Endothelial cell of umbilical vein (primary cell): ENCODE measurements around the gene SIGMAR1. TPM values are rescaled to one million over a fixed set of nuclear protein-coding genes. Genes with fewer than 3 reads are reported as not detected.

Experiments used
- BruUV-seq: library from RNA; stranded (reverse); fragments of 400-500 nt; replicated peaks from 2 replicates; lab custom pipeline; 2021; lab: Mats Ljungman, UMichigan
- CTCF ChIA-PET: fragments of 300-600, 350-600 bp; sonication (Branson Sonifier 250); formaldehyde crosslinking; loops from one replicate; lab custom pipeline; 2021; ENCODE audit warnings: antibody characterized with exemption, inconsistent platforms; lab: Charles Lee
- POLR2A ChIA-PET: fragments of 300-600, 350-600 bp; sonication (Branson Sonifier 250); formaldehyde crosslinking; loops from one replicate; lab custom pipeline; 2021; ENCODE audit warnings: antibody characterized with exemption, inconsistent platforms; lab: Charles Lee
- DNase-seq: peaks from one replicate; pipeline ENCODE4 v3.0.0-alpha.2; 2011; ENCODE audit warnings: low read depth, low spot score
- FAIRE-seq: peaks from 2 replicates; lab custom pipeline; 2011; peaks lifted over from hg19 to GRCh38; lab: Jason Lieb, UNC
- H2AFZ ChIP-seq: 2 replicates; pipeline ENCODE4 v1.6.0; 2012; ENCODE audit warnings: low read depth, low read length, control low read depth, inconsistent platforms
- H3K27ac ChIP-seq: 2 replicates; pipeline ENCODE4 v1.5.1; 2011; ENCODE audit warnings: low read depth, mild to moderate bottlenecking, control low read depth, low read length, moderate library complexity; ENCODE audit not compliant: insufficient read depth
- H3K27me3 ChIP-seq, 2 experiments: 2 replicates each; pipeline versions ENCODE4 v1.6.0 to v1.6.1; 2011; ENCODE audit warnings: low read length in 2 of 2, mixed read lengths in 1 of 2; ENCODE audit not compliant: control insufficient read depth in 2 of 2, insufficient read depth in 2 of 2
- H3K36me3 ChIP-seq, 2 experiments: 2 replicates in 1 of 2; 3 replicates in 1 of 2; pipeline ENCODE4 v1.5.1; 2011; ENCODE audit warnings: low read length in 2 of 2, mild to moderate bottlenecking in 1 of 2, moderate library complexity in 1 of 2; ENCODE audit not compliant: control insufficient read depth in 2 of 2, insufficient read depth in 2 of 2; ENCODE audit errors: extremely low read depth in 1 of 2
- H3K4me1 ChIP-seq: 3 replicates; pipeline ENCODE4 v1.5.1; 2011; ENCODE audit warnings: mild to moderate bottlenecking, low read length; ENCODE audit not compliant: control insufficient read depth, insufficient read depth; ENCODE audit errors: extremely low read depth
- H3K4me2 ChIP-seq: 2 replicates; pipeline ENCODE4 v1.6.1; 2011; ENCODE audit warnings: low read length, control low read depth, mixed read lengths; ENCODE audit not compliant: insufficient read depth
- H3K4me3 ChIP-seq, 3 experiments: fragments of 200-600 bp in 1 of 3; sonication (generic), shearing (Covaris generic) in 1 of 3; replicated peaks in 1 of 3; 2 replicates each; pipeline ENCODE4 v1.5.1; 2011 to 2016; ENCODE audit warnings: control low read depth in 3 of 3, low read length in 3 of 3, mild to moderate bottlenecking in 2 of 3, inconsistent platforms in 1 of 3, low read depth in 1 of 3, moderate library complexity in 1 of 3; ENCODE audit not compliant: insufficient read depth in 1 of 3
- H3K79me2 ChIP-seq: 2 replicates; pipeline ENCODE4 v1.6.0; 2012; ENCODE audit warnings: low read length, inconsistent platforms; ENCODE audit not compliant: control insufficient read depth, insufficient read depth
- H3K9ac ChIP-seq: replicated peaks from 2 replicates; pipeline ENCODE3; 2011; ENCODE audit warnings: low read length, control low read depth; ENCODE audit not compliant: insufficient read depth; ENCODE audit errors: extremely low read depth
- H3K9me1 ChIP-seq: replicated peaks from 3 replicates; pipeline ENCODE4 v1.6.0; 2011; ENCODE audit warnings: mild to moderate bottlenecking, low read length; ENCODE audit not compliant: control insufficient read depth, insufficient read depth; ENCODE audit errors: extremely low read depth
- H3K9me3 ChIP-seq: replicated peaks from 2 replicates; pipeline ENCODE4 v1.5.1; 2012; ENCODE audit warnings: low read length, inconsistent platforms; ENCODE audit not compliant: control insufficient read depth, insufficient read depth
- H4K20me1 ChIP-seq: replicated peaks from 2 replicates; pipeline ENCODE3; 2011; ENCODE audit warnings: mild to moderate bottlenecking, low read length; ENCODE audit not compliant: control insufficient read depth, insufficient read depth; ENCODE audit errors: extremely low read depth
- EZH2 ChIP-seq: IDR thresholded peaks from 2 replicates; pipeline ENCODE4 v1.6.1; 2012; ENCODE audit warnings: borderline replicate concordance, low read depth, mild to moderate bottlenecking, moderate library complexity, low read length, inconsistent platforms; ENCODE audit not compliant: severe bottlenecking
- FOS ChIP-seq: IDR thresholded peaks from 2 replicates; pipeline ENCODE4 v1.6.1; 2011; ENCODE audit warnings: mild to moderate bottlenecking, low read length, moderate library complexity, borderline replicate concordance; ENCODE audit not compliant: insufficient read depth
- GATA2 ChIP-seq: IDR thresholded peaks from 2 replicates; pipeline ENCODE4 v1.7.0; 2011; ENCODE audit warnings: low read depth, mild to moderate bottlenecking, moderate library complexity, mixed read lengths, low read length; ENCODE audit not compliant: insufficient read length, insufficient read depth
- JUN ChIP-seq: IDR thresholded peaks from 2 replicates; pipeline ENCODE4 v1.6.1; 2011; ENCODE audit warnings: borderline replicate concordance, low read depth; ENCODE audit not compliant: insufficient read length, insufficient read depth
- MYC ChIP-seq: IDR thresholded peaks from one replicate; pipeline ENCODE4 v1.6.1; 2011; ENCODE audit warnings: mild to moderate bottlenecking, low read depth, low read length
- POLR2A ChIP-seq: IDR thresholded peaks from 2 replicates; pipeline ENCODE4 v1.6.1; 2012; ENCODE audit warnings: low read depth, mild to moderate bottlenecking, control low read depth, low read length
- POLR2AphosphoS5 ChIP-seq: IDR thresholded peaks from 2 replicates; pipeline ENCODE4 v1.6.1; 2012; ENCODE audit warnings: low read depth, mild to moderate bottlenecking, control low read depth, low read length, moderate library complexity; ENCODE audit not compliant: insufficient read depth
- dilution Hi-C: fragments of 300-500 bp; cut with MboI; formaldehyde crosslinking; loops from one replicate; pipeline ENCODE4 v1.15.0; 2019; ENCODE audit warnings: low sequenced_read_pairs; ENCODE audit not compliant: extremely low pct_ligation_motif_present
- intact Hi-C: fragments of 100-400 bp; cut with micrococcal nuclease; formaldehyde crosslinking; loops from one replicate; pipeline ENCODE4 v1.10.0; 2022
- polyA plus RNA-seq, 4 experiments: library from polyadenylated mRNA; depleted of rRNA in 3 of 4; stranded (reverse) in 3 of 4; unstranded in 1 of 4; fragments of >200 nt; gene quantifications; 2 replicates each; pipeline versions ENCODE4 v1.2.1 to v1.2.3, GENCODE V29; 2011 to 2012; ENCODE audit warnings: missing spikeins in 1 of 4
- total RNA-seq: library from RNA; stranded (reverse); gene quantifications from 2 replicates; pipeline ENCODE4 v1.2.3, GENCODE V29; 2021
- TF ChIP-seq, protein P1 (sequence below): IDR thresholded peaks from 2 replicates; pipeline ENCODE4 v1.6.1; 2011; ENCODE audit not compliant: insufficient read depth, insufficient read length
- TF ChIP-seq, protein P2 (sequence below), 2 donors: IDR thresholded peaks; 1 replicate in 1 of 2; 2 replicates in 1 of 2; pipeline ENCODE4 v1.5.1; 2011; ENCODE audit warnings: low read length in 2 of 2, mild to moderate bottlenecking in 2 of 2, moderate library complexity in 2 of 2, control low read depth in 1 of 2, inconsistent platforms in 1 of 2, low read depth in 1 of 2; ENCODE audit not compliant: insufficient read depth in 1 of 2; ENCODE audit errors: extremely low read depth in 1 of 2

SIGMAR1 gene
- total and polyA plus RNA-seq, 2 donors (not counting 3 experiments of a cell fraction or from before 2014, with no cell fraction given), result 78.4 to 81.2 TPM

GRCh38 chr9:34599546-34599945 lies 38.0 kb downstream of the SIGMAR1 start:
- BruUV-seq, result no TSS peak
- POLR2A ChIA-PET, result no interaction called here
- Histone ChIP-seq H3K9me3 (no peaks in the 10 kb centered on the region), H4K20me1 (no peaks in the 10 kb centered on the region), H3K27me3 (peaks cover 0 to 15% of the 10 kb centered on the region in 2 experiments), H3K4me3 (no peak overlapping the region), H2AFZ (no peak overlapping the region), H3K36me3 (no peaks in the 10 kb centered on the region), H3K9me1 (no peaks in the 10 kb centered on the region), H3K4me2 (no peak overlapping the region), H3K27ac (no peak overlapping the region), H3K4me1 (no peaks in the 10 kb centered on the region), H3K79me2 (no peaks in the 10 kb centered on the region), H3K9ac (no peak overlapping the region)
- no peak for TF ChIP-seq FOS
- no peak for TF ChIP-seq MYC
- TF ChIP-seq, protein P1, sequence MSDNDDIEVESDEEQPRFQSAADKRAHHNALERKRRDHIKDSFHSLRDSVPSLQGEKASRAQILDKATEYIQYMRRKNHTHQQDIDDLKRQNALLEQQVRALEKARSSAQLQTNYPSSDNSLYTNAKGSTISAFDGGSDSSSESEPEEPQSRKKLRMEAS, result no peak
- TF ChIP-seq, protein P2, sequence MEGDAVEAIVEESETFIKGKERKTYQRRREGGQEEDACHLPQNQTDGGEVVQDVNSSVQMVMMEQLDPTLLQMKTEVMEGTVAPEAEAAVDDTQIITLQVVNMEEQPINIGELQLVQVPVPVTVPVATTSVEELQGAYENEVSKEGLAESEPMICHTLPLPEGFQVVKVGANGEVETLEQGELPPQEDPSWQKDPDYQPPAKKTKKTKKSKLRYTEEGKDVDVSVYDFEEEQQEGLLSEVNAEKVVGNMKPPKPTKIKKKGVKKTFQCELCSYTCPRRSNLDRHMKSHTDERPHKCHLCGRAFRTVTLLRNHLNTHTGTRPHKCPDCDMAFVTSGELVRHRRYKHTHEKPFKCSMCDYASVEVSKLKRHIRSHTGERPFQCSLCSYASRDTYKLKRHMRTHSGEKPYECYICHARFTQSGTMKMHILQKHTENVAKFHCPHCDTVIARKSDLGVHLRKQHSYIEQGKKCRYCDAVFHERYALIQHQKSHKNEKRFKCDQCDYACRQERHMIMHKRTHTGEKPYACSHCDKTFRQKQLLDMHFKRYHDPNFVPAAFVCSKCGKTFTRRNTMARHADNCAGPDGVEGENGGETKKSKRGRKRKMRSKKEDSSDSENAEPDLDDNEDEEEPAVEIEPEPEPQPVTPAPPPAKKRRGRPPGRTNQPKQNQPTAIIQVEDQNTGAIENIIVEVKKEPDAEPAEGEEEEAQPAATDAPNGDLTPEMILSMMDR (IDR thresholded peaks at IDR 0.05; ENCODE audit: extremely low read depth in 1 of 2, insufficient read depth in 1 of 2, low read depth in 1 of 2, low read length in 2 of 2), result no peak
- no peak for TF ChIP-seq GATA2
- no peak for TF ChIP-seq EZH2
- TF ChIP-seq POLR2AphosphoS5, result no peak
- TF ChIP-seq JUN, result no peak
- no peak for TF ChIP-seq POLR2A
- CTCF ChIA-PET, result interaction anchor here (1.3 to 3.1 kb wide), 4 partner anchors 14 to 196 kb away, joined by 3 to 18 read pairs (median 7); no protein-coding TSS in a partner anchor
- FAIRE-seq (no peak), DNase-seq (no peak)
- intact Hi-C loops, result no loop called here
- dilution Hi-C loops, result no loop called here
